Breast epithelium (tissue), 4 donors: ENCODE data around the gene NEDD4L. TPM values are rescaled to one million over a fixed set of nuclear protein-coding genes. Genes with fewer than 3 reads are reported as not detected.

Experiments
- DNase-seq, 2 donors: peaks; one replicate each; pipeline ENCODE4 v3.0.0-alpha.2; 2019; ENCODE audit warnings: low spot score in 2 of 2
- H3K27ac ChIP-seq, 2 donors: fragments of 200-600 bp; sonication (generic) in 1 of 2; one replicate each; pipeline ENCODE4 v1.5.1; 2016 to 2019; ENCODE audit warnings: mild to moderate bottlenecking in 1 of 2
- H3K27me3 ChIP-seq, 2 donors: fragments of 200-600 bp; sonication (generic) in 1 of 2; one replicate each; pipeline versions ENCODE4 v1.5.1 to v1.6.0; 2017 to 2019; ENCODE audit warnings: control low read depth in 1 of 2, mild to moderate bottlenecking in 1 of 2
- H3K36me3 ChIP-seq: fragments of 200-600 bp; one replicate; pipeline ENCODE4 v1.5.1; 2019
- H3K4me1 ChIP-seq, 2 donors: fragments of 200-600 bp; sonication (generic); one replicate each; pipeline ENCODE4 v1.5.1; 2016 to 2019; ENCODE audit warnings: control low read depth in 1 of 2
- H3K4me3 ChIP-seq, 3 donors: fragments of 200-600 bp; sonication (generic); 1 replicate in 2 of 3; 2 replicates in 1 of 3; pipeline ENCODE4 v1.5.1; 2016 to 2019; ENCODE audit warnings: mild to moderate bottlenecking in 3 of 3, moderate library complexity in 2 of 3
- H3K9me3 ChIP-seq, 2 donors: fragments of 200-600 bp; sonication (generic) in 1 of 2; one replicate each; pipeline ENCODE4 v1.5.1; 2016 to 2019; ENCODE audit warnings: control low read depth in 1 of 2
- POLR2A ChIP-seq: fragments of 450-650 bp; IDR thresholded peaks from one replicate; pipeline ENCODE4 v1.6.1; 2016; ENCODE audit warnings: antibody characterized with exemption, mild to moderate bottlenecking, moderate library complexity
- POLR2AphosphoS5 ChIP-seq, 3 donors: sonication (generic); formaldehyde crosslinking; IDR thresholded peaks; one replicate each; pipeline ENCODE4 v1.6.1; 2017; ENCODE audit warnings: antibody characterized with exemption in 3 of 3
- intact Hi-C: fragments of 100-400 bp; cut with DNase I; formaldehyde crosslinking; loops from one replicate; pipeline ENCODE4 v1.15.1; 2023; ENCODE audit warnings: low total_unique reads
- total RNA-seq, 3 donors: library from RNA; depleted of rRNA; stranded (reverse); fragments of >200 nt; gene quantifications; one replicate each; pipeline ENCODE4 v1.1.0, GENCODE V29; 2016
- TF ChIP-seq, protein P1 (sequence below), 3 donors: fragments of 450-650 bp; IDR thresholded peaks; one replicate each; pipeline ENCODE4 v1.5.1; 2016 to 2017; ENCODE audit warnings: antibody characterized with exemption in 3 of 3, mild to moderate bottlenecking in 3 of 3, moderate library complexity in 3 of 3

Gene NEDD4L
- total RNA-seq, 3 donors from 2014 or later, result 26.2 to 162 (median 106) TPM

DNA sequence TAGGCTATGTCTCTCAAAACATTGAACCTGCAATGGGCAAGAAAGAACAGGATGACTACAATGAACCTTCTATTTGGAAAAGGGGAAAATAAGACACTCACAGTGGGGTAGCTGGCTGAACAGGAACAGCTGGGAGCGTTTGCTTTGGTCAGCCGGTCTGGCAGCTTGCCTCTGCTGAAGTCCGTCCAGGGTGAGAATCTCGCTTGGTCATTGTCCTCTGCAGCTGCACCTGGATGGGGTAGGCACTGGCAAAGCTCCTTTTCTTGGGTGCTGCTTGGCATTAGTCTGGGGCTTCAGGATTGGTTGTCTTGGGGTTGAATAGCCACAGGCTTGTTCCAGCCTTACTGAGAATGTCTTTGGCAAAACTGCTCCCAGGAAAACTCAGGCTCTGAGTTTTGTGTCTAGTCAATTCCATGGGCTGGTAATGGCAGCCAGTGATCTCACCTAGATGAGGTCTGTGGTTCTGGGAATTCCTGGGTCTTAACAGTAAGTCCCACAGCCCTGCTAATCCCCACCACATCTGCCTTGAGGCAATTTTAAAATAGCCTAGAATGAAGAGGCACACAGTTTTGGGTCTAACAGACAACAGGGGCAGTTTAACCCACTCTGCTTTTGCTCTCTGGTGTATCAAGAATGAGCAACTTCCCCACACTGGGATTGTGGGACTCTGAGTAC is 13.4 kb downstream of the NEDD4L start:
- intact Hi-C loops, result no loop called here
- H3K36me3 ChIP-seq, result no peaks in the 10 kb centered on the region
- no peak for TF ChIP-seq POLR2AphosphoS5 (IDR thresholded peaks at IDR 0.05)
- no peak for TF ChIP-seq POLR2A
- TF ChIP-seq, protein P1, sequence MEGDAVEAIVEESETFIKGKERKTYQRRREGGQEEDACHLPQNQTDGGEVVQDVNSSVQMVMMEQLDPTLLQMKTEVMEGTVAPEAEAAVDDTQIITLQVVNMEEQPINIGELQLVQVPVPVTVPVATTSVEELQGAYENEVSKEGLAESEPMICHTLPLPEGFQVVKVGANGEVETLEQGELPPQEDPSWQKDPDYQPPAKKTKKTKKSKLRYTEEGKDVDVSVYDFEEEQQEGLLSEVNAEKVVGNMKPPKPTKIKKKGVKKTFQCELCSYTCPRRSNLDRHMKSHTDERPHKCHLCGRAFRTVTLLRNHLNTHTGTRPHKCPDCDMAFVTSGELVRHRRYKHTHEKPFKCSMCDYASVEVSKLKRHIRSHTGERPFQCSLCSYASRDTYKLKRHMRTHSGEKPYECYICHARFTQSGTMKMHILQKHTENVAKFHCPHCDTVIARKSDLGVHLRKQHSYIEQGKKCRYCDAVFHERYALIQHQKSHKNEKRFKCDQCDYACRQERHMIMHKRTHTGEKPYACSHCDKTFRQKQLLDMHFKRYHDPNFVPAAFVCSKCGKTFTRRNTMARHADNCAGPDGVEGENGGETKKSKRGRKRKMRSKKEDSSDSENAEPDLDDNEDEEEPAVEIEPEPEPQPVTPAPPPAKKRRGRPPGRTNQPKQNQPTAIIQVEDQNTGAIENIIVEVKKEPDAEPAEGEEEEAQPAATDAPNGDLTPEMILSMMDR (IDR thresholded peaks at IDR 0.05), result no peak
- H3K27ac ChIP-seq, result peak overlapping the region; percentile 61 to 79
- no peaks in the 10 kb centered on the region for H3K27me3 ChIP-seq
- H3K4me1 ChIP-seq, result no peaks in the 10 kb centered on the region
- DNase-seq, result peak; percentile 62 to 88
- H3K4me3 ChIP-seq, result no peak overlapping the region
- H3K9me3 ChIP-seq, result no peaks in the 10 kb centered on the region

DNA sequence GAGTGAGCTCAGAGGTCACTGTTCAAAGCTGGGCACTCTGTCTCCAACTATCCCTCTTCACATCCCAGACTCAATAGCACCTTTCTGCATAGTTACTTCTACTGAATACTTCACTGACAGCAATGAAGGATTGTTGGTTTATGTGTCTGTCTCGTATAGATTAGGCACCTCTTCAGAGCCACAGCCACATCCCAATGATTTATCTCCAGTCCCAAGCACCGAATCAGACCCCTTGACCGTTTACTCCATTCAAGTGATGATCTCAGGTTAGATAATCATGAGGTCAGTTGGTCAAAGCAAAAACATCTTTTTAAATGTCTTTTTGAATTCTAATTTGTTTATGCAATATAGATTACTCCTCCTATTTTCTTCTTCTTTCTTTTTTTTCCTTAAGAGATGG is 14.7 kb downstream of the NEDD4L start:
- Histone ChIP-seq H3K36me3 (no peaks in the 10 kb centered on the region), H3K9me3 (no peaks in the 10 kb centered on the region), H3K27ac (peak overlapping the region in 1 of 2 donors; percentile 33), H3K27me3 (no peaks in the 10 kb centered on the region), H3K4me3 (no peak overlapping the region), H3K4me1 (no peaks in the 10 kb centered on the region)
- intact Hi-C loops, result no loop called here
- TF ChIP-seq POLR2AphosphoS5 (IDR thresholded peaks at IDR 0.05), result no peak
- TF ChIP-seq, protein P1 (IDR thresholded peaks at IDR 0.05), result no peak
- TF ChIP-seq POLR2A, result no peak
- no peak for DNase-seq

DNA sequence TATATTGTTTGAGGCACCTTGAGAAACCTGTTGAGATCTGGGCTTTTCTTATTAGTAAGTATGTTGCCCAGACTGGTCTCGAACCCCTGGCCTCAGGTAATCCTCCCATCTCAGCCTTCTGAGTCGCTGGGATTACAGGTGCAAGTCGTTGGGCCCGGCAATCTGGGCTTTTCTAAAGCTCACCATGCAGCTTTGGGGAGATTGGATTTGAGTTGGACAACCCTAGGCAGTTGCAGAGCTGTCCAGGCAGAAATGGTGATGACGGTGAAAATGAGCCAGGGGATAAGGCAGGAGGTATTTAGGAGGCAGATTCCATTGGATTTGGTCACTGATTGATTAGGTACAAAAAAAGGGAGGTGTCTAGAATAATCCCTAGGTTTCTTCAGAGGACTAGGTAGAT is 16.2 kb downstream of the NEDD4L start:
- H3K9me3 ChIP-seq, result no peaks in the 10 kb centered on the region
- DNase-seq, result no peak
- H3K27ac ChIP-seq, result no peak overlapping the region
- H3K36me3 ChIP-seq, result no peaks in the 10 kb centered on the region
- intact Hi-C loops, result no loop called here
- TF ChIP-seq, protein P1 (IDR thresholded peaks at IDR 0.05), result no peak
- TF ChIP-seq POLR2A (no peak), POLR2AphosphoS5 (IDR thresholded peaks at IDR 0.05) (no peak)
- H3K4me1 ChIP-seq, result no peaks in the 10 kb centered on the region
- H3K27me3 ChIP-seq, result no peaks in the 10 kb centered on the region
- no peak overlapping the region for H3K4me3 ChIP-seq

DNA sequence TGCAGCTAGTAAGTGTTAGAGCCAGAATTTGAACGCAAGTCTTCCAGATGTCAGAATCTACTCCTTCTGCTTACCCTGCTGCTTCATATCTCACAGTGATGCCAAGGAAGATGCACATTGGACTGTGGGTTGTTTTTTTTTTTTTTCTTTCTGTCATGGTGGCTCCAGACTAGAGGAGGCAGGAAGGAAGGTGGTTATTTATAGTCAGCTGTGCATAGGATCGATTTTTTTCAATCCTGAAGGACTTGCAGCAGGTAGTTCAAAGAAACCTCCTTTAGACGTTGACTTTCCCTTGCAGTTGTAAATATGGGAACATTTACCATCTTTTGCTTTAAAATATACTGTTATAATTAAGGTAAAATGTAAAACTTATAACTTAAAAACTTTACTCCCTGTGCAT is 17.3 kb downstream of the NEDD4L start:
- no peaks in the 10 kb centered on the region for H3K4me1 ChIP-seq
- no peaks in the 10 kb centered on the region for H3K36me3 ChIP-seq
- H3K4me3 ChIP-seq, result no peak overlapping the region
- no peak overlapping the region for H3K27ac ChIP-seq
- TF ChIP-seq POLR2A (no peak), POLR2AphosphoS5 (IDR thresholded peaks at IDR 0.05) (no peak)
- TF ChIP-seq, protein P1 (IDR thresholded peaks at IDR 0.05), result no peak
- H3K27me3 ChIP-seq, result no peaks in the 10 kb centered on the region
- intact Hi-C loops, result no loop called here
- DNase-seq, result no peak
- no peaks in the 10 kb centered on the region for H3K9me3 ChIP-seq

DNA sequence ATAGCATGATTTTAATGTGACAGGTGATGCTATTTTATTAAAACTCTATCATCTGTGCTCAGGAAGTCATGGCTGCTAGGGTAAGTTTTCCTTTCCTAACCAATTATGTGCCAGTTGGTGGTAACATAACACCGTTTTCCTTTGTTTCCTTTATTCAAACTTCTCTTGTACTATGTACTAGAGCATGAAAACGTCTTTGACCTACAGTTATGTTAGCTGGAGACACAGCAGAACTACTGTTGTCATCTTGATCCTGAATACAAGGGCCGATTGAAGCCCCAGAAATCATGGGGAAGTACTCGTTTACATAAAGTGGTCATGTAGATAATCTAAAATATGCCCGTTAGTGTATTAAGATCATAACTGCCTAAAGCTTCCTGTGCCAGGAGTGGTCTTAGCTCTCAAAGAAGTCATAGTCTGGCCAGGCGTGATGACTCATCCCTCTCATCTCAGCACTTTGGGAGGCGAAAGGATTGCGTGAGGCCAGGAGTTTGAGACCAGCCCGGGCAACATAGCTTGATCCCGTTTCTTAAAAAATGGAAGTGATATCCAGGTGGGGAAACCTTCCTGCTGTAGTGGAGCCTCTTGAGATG is 20.5 kb downstream of the NEDD4L start:
- H3K27me3 ChIP-seq, result no peaks in the 10 kb centered on the region
- H3K4me1 ChIP-seq, result no peaks in the 10 kb centered on the region
- no peak overlapping the region for H3K4me3 ChIP-seq
- intact Hi-C loops, result no loop called here
- no peak overlapping the region for H3K27ac ChIP-seq
- no peaks in the 10 kb centered on the region for H3K9me3 ChIP-seq
- H3K36me3 ChIP-seq, result no peaks in the 10 kb centered on the region
- TF ChIP-seq POLR2AphosphoS5 (IDR thresholded peaks at IDR 0.05), result no peak
- no peak for TF ChIP-seq POLR2A
- TF ChIP-seq, protein P1 (IDR thresholded peaks at IDR 0.05), result no peak
- no peak for DNase-seq
